ENCODE data around the gene RGS17.

GRCh38 chr6:152978058-152978457 lies 153.0 kb downstream of the RGS17 start:
- TF ChIP-seq CTCF (IDR thresholded peaks at IDR 0.05) (no peak), POLR2A (IDR thresholded peaks at IDR 0.05) (no peak)

Data from thyroid gland (tissue), 4 donors.